T47D (cell line): Measurements from ENCODE around the gene ENAM.
A peak's percentile ranks its signal among the peaks of the same experiment; 100 is the strongest.
"Not testable (repeated sequence)": the region's sequence is repeated elsewhere in the genome, so short reads cannot be mapped to it uniquely, and the experiment has no call there.

ENCODE experiments used
- DNase-seq, 2 experiments: peaks; one replicate each; pipeline versions ENCODE4 v3.0.0 to v3.0.0-alpha.2; 2011 to 2012; ENCODE audit warnings: low read depth in 1 of 2, low spot score in 1 of 2
- JUND ChIP-seq: IDR thresholded peaks from 2 replicates; pipeline ENCODE4 v1.6.1; 2012; ENCODE audit warnings: low read depth
- in situ Hi-C: cut with HindIII; loops from 2 replicates; pipeline ENCODE4 v1.10.0; 2016; ENCODE audit warnings: low sequenced_read_pairs, low pct_unique_long_range_greater_than_20kb

ENAM gene

DNA sequence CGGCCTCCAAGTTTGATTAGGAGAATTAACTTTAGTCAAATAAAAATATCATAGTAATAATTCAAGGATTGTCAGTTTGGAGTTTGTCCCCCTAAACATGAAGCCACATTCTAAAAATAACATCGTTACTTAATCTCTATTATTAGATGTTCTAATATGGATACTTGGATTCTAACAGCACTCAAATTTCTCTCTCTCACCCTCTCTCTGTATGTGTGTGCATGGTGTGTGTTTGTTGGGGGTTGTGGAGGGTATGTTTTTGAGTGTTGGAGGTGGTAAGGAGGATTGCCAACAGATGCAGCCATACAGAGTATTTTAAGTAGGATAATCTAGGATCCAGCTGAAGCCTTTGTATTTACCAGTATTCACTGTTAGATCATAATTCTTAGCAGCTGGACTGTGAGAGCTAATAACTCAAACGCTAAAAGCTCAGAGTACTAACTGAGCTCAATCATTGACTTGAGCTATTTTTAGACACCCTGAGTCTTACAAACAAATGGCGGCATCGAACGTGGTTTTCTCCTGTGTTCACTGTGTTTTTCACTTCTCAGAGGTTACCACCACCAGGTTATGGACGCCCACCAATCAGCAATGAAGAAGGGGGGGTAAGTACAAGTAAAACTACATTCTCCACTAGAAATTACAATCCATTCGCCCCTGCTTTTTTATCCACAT lies 8.8 kb downstream of the ENAM start:
- in situ Hi-C loops = no loop called here
- no peak for DNase-seq

DNA sequence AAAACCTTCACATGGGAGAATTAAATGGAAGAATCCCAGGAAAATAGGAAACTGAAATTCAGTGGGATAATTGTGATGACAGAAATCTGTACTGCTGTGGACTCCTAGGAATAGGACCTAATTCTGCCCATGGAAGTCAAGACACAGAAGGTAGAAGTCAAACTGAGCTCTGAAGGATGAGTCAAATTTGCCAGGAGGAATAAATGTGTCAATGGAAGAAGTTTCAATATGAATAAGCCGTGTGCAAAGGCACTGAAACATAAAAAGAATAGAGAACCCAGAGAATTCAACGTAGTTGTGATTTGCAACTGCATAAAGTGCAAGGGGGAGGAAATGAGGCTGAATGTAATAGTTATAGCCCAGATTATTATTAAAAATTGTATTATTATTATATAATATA lies 11.6 kb downstream of the ENAM start:
- in situ Hi-C loops = no loop called here
- DNase-seq = no peak
- no peak for TF ChIP-seq JUND

More for the DNA sequence above, 8.8 kb downstream of the ENAM start:
- TF ChIP-seq JUND = no peak

DNA sequence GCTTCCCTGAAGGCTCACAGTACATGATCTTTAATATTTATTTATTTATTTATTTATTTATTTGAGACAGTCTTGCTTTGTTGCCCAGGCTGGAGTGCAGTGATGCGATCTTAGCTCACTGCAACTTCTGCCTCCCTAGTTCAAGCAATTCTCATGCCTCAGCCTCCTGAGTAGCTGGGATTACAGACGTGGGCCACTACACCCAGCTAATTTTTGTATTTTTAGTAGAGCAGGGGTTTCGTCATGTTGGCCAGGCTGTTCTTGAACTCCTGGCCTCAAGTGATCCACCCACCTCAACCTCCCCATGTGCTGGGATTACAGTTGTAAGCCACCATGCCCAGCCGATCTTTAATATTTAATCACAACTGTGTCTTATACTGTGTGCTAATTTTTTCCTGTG lies 22.2 kb downstream of the ENAM start:
- DNase-seq, in situ Hi-C loops: not testable (repeated sequence)

DNA sequence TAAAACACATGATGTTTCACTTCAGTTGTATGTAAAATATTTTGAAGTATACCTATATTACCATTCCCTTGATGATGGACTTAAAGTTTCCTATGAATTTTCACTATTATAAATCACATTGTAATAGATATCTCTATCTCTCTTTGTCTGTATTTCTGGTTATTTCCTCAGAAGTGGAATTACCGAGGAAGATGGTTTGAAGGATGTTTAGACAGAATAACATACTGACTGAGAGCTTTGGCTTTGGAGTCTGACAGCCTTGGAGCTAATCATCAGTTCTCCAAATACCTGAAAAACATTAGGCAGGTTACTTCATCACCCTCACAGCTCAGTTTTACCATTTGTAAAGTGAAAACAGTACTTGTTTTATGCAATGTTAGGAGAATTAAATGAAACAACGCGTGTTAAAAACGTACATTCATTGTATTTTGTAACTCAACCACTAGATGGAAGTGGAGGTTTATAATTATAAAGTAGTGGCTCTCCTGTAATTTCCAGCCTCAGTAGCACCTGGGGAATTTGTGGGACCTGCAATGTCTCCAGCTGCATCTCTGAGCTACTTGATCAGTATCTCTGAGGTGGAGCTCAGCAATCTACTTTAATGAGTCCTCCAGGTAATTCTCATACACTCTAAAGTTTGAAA lies 23.4 kb downstream of the ENAM start:
- TF ChIP-seq JUND = no peak
- in situ Hi-C loops = no loop called here
- peak in 1 of 2 experiments; percentile 46 for DNase-seq

DNA sequence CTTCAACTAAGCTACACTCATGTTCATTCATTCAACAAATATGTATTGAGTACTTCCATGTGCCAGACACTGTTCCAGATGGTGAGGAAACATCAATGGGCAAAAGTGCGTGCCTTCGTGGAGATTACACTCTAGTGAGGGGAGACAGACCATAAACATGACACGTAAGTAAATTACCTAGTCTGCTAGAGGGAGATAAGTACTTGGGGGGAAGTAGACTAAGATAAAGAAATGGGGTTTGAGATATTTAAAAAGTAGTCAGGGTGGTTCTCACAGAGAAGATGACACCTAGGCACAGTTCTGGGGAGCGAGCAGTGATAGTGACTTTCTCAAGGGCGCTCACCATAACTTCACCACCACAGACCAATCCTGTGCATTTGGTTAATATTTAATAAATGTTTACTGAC lies 26.1 kb downstream of the ENAM start:
- DNase-seq = no peak
- in situ Hi-C loops = no loop called here
- no peak for TF ChIP-seq JUND

DNA sequence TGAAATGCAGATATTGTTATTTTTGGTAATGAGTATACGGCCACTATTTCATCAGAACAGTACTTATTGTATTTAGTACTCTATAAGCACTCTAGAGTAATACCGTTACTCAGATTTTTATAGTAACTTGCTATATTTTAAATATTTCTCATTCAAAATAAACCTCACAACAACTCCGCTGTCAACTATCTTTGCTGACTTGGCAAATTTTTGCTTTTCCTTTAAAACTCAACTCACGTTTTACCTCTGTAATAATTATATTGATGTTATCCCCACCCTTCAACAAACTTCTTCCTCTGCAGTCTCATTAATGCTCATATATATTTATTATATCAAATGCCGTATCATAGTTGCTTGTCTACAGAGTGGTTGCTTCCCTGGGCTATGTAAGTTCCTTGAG lies 28.8 kb downstream of the ENAM start:
- DNase-seq = no peak
- in situ Hi-C loops = no loop called here
- no peak for TF ChIP-seq JUND

DNA sequence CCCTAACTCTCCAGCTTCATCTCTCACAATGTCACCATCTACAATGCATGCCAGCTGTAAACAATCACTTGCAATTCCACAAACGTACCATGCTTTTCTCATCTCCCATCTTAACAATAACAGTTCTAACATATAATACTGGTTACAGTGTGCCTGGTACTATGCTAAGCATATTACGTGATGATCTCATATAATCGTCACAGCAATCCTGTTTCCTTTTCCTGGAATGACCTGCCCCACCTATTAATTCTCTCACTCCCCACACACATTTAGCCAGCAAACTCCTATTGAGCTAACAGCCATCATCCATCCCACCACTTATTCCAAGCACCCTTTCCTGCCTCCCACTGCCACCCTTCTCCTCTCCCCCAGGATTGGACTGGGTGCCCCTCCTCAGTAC lies 29.9 kb downstream of the ENAM start:
- no peak for TF ChIP-seq JUND
- in situ Hi-C loops = no loop called here
- DNase-seq = no peak

DNA sequence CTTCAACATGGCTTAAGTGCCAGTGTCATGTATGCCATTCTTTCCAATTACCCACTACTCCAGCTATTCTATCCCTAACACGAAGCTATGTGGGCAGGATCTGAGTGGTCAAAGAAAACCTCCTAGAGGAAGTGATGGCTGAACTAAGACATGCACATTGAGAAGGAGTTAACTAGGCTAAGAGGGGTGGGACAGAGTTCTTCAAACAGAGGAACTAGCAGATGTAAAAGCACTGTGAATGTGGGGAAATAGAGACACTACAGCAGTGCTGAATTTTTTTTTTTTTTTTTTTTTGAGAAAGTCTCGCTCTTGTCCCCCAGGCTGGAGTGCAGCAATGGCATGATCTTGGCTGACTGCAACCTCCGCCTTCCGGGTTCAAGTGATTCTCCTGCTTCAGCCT lies 31.6 kb downstream of the ENAM start:
- DNase-seq = no peak
- in situ Hi-C loops = no loop called here
- TF ChIP-seq JUND = no peak

DNA sequence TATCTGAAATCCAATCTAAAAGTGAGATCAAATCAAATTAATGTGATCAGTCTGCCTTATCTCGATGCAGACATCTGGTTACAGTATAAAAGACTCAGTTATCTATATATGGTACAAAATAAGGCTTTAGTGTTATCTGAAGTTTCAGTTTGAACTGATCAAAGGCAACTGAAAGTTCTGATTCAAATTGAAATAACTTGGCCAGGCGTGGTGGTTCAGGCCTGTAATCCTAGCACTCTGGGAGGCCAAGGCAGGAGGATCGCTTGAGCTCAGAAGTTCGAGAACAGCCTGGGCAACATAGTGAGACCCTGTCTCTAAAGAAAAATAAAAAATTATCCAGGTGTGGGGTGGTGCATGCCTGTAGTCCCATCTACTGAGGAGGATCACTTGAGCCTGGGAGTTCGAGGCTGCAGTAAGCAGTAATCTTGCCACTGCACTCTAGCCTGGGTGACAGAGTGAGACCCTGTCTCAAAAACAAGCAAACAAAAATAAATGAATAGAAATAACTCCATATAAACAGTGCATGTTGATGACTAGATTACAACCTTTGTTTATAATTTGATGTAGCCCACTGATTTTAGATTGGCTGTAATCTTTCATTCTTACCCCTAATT lies 32.9 kb downstream of the ENAM start:
- DNase-seq, in situ Hi-C loops: not testable (repeated sequence)

DNA sequence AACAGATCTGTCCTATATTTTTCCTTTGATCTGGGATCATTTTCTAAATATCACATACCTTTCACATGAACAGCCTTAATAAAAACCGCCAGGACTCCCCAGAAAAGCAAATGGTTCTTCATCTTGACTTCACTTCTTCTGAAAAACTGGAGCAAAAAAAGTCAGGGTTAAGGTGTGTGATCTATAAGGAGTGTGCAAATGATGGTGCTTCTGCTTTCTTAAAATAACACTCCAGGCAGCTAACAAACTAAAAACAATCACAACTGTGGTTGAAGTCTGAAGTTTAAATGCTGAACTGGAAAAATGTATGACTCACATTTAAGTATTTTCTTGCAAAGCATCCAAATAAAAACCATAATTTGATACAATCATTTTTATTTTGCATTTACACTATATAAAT lies 37.8 kb downstream of the ENAM start, which contains the start of gene JCHAIN:
Gene JCHAIN (minus strand): TSS at position 140 of the 400 bp plus-strand sequence. CDS start 18 bp downstream, at position 122.
- DNase-seq = no peak
- no peak for TF ChIP-seq JUND
- in situ Hi-C loops = no loop called here

DNA sequence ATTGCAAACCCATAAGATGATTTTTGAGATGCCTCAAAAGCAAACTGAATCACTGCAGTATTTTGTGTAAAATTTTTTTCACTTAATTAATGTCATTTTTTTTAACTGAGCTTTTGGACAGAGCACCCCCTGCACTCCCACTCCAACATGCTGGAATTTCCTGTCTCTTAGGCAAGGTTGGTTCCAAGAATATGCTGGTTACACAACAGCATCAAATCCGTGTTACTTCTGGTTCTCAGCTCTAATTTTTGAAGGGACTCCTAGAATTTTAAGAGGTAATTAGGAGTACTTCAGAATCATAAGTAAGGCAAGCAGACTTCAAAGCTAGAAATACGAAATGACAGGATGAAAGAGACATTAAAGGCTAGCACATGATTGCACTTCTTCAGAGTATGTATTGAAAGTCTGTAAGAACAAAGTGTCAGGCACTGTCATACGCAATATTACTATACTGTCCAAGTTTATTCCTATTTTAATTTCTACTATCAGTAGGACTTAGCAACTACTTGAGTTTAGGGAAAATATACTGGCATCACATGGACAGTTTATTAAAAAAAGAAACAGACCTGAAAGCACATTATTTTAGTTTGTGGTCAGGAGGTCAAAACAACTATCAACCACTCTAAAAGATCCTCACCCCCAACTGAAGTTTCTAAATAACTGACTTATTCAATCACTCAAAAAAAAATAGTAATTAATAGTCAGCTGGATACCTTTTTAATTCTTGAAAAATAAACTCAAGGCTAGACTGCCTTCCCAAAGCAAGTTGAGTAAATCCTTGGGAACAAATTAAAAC lies 39.4 kb downstream of the ENAM start:
- in situ Hi-C loops = no loop called here
- DNase-seq = no peak

DNA sequence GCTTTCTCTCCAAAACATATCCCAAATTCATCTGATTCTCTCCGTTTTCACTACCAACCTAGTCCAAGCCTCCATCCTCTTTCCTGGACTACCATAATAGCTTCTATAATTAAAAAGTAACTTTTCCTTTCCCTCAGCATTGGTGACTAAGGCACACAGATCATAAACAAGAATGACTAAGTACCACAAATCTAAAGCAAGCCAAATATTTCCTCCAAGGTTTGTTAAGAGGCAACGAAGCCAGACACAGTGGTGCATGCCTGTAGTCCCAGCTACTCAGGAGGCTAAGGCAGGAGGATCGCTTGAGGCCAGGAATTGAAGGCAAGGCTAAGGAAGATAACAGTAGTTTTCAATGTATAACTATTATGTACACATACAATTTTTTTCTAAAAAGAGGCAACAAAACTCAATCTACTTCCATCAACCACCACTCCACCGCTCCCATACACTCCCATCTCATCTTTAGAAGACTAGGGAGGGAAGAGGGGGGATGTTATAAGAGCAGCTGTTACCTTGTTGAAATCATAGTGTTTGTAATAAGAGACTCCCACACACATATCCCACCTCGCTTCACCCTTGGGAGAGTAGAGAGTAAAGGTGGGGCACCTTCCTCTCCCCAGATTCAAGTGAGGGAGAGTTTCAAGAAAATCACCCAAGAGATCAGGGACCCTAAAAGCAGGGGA lies 41.9 kb downstream of the ENAM start:
- no peak for TF ChIP-seq JUND
- no peak for DNase-seq
- in situ Hi-C loops = no loop called here

More for the DNA sequence above, 39.4 kb downstream of the ENAM start:
- no peak for TF ChIP-seq JUND

DNA sequence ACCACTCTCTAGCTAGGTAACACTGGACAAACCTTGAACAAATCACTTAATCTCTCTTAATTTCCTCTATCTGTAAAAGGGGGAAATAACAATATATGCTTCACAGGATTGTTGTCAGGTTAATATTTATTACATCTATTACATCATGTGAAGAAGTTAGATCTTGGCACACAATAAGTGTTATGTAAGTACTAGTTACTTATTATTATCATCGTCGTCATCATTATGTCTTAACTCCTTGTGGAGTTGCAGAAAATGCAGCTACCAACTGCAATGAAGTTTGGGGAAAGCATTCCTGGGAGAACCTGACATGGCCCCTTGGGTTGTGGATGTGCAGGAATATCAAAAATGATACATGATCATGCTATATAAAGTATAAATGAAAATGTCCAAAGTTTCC lies 42.5 kb downstream of the ENAM start:
- in situ Hi-C loops = no loop called here
- no peak for DNase-seq
- no peak for TF ChIP-seq JUND
